GM19467 (cell line): ENCODE measurements around the gene RASSF8.

Experiments used
- ATAC-seq: cut with Tn5 transposase; IDR thresholded peaks from one replicate; pipeline ENCODE4 v1.9.1; 2021; ENCODE audit warnings: mild to moderate bottlenecking, moderate library complexity; ENCODE audit not compliant: unreplicated experiment

The RASSF8 gene

GRCh38 chr12:25960143-25960542, 1.7 kb downstream of the RASSF8 start:
- ATAC-seq = no peak

GRCh38 chr12:25960961-25961360, 2.5 kb downstream of the RASSF8 start:
- ATAC-seq = no peak

GRCh38 chr12:25962932-25963525, 4.5 kb downstream of the RASSF8 start:
- no peak for ATAC-seq

- ATAC-seq = no peak
These were observed 7.2 kb downstream of the RASSF8 start for GRCh38 chr12:25965682-25966081.

- no peak for ATAC-seq
These were observed 11.6 kb downstream of the RASSF8 start for GRCh38 chr12:25970082-25970481.

- ATAC-seq = no peak
These were observed 12.6 kb downstream of the RASSF8 start for GRCh38 chr12:25970916-25971653.

- ATAC-seq = no peak
These were observed 13.2 kb downstream of the RASSF8 start for GRCh38 chr12:25971654-25972041.

- ATAC-seq = no peak
These were observed 14.3 kb downstream of the RASSF8 start for GRCh38 chr12:25972783-25973182.

GRCh38 chr12:25975179-25975578, 16.7 kb downstream of the RASSF8 start:
- no peak for ATAC-seq

- ATAC-seq = no peak
These were observed 17.2 kb downstream of the RASSF8 start for GRCh38 chr12:25975682-25976081.

GRCh38 chr12:25976289-25976688, 17.8 kb downstream of the RASSF8 start:
- ATAC-seq = no peak

GRCh38 chr12:25977047-25977446, 18.6 kb downstream of the RASSF8 start:
- ATAC-seq = no peak

- no peak for ATAC-seq
These were observed 20.6 kb downstream of the RASSF8 start for GRCh38 chr12:25979059-25979458.

GRCh38 chr12:25979563-25979962, 21.1 kb downstream of the RASSF8 start:
- no peak for ATAC-seq

- ATAC-seq = no peak
These were observed 21.6 kb downstream of the RASSF8 start for GRCh38 chr12:25980035-25980434.

- no peak for ATAC-seq
These were observed 23.1 kb downstream of the RASSF8 start for GRCh38 chr12:25981597-25981996.

GRCh38 chr12:25982416-25982815, 23.9 kb downstream of the RASSF8 start:
- ATAC-seq = no peak

GRCh38 chr12:25983625-25984024, 25.1 kb downstream of the RASSF8 start:
- ATAC-seq = no peak

GRCh38 chr12:25984759-25985158, 26.3 kb downstream of the RASSF8 start:
- no peak for ATAC-seq

- ATAC-seq = no peak
These were observed 27.1 kb downstream of the RASSF8 start for GRCh38 chr12:25985316-25986175.

- no peak for ATAC-seq
These were observed 27.7 kb downstream of the RASSF8 start for GRCh38 chr12:25986180-25986579.

- ATAC-seq = no peak
These were observed 30.0 kb downstream of the RASSF8 start for GRCh38 chr12:25988505-25988904.
